C4-2B (cell line): Measurements from ENCODE around the gene KCTD7.

Source experiments
- ZFX ChIP-seq: fragments of 450-650 bp; IDR thresholded peaks from 2 replicates; pipeline ENCODE4 v1.6.1; 2017
- TF ChIP-seq, protein P1 (sequence below): fragments of 450-650 bp; conservative IDR thresholded peaks from 2 replicates; pipeline ENCODE4 v1.5.1; 2017; ENCODE audit warnings: mild to moderate bottlenecking

GRCh38 chr7:66667023-66667728 is 38.5 kb downstream of the KCTD7 start:
- TF ChIP-seq, protein P1, sequence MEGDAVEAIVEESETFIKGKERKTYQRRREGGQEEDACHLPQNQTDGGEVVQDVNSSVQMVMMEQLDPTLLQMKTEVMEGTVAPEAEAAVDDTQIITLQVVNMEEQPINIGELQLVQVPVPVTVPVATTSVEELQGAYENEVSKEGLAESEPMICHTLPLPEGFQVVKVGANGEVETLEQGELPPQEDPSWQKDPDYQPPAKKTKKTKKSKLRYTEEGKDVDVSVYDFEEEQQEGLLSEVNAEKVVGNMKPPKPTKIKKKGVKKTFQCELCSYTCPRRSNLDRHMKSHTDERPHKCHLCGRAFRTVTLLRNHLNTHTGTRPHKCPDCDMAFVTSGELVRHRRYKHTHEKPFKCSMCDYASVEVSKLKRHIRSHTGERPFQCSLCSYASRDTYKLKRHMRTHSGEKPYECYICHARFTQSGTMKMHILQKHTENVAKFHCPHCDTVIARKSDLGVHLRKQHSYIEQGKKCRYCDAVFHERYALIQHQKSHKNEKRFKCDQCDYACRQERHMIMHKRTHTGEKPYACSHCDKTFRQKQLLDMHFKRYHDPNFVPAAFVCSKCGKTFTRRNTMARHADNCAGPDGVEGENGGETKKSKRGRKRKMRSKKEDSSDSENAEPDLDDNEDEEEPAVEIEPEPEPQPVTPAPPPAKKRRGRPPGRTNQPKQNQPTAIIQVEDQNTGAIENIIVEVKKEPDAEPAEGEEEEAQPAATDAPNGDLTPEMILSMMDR, result no peak
- TF ChIP-seq ZFX, result no peak
